ENCODE data around the gene FLNA.
A peak's percentile ranks its signal among the peaks of the same experiment; 100 is the strongest.
"Not testable (repeated sequence)": the region's sequence is repeated elsewhere in the genome, so short reads cannot be mapped to it uniquely, and the experiment has no call there.

Gene FLNA

DNA sequence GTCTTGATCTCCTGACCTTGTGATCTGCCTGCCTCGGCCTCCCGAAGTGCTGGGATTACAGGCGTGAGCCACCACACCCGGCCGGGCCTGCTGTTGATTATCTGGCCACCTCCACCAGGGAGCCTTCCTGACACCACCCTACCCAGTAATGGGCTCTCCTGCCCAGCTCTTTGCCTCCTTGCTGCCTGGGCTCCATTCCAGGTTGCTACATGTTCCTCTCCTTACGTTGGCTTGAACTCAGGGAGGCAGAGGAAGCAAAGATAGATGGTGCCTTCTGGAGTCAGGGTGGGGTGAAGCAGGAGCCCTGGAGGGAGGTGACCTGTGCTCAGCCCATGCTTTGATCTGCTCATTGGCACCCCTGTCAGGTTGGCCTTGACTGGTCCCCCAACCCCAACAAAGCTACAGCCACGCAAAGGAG is 26.3 kb downstream of the FLNA start:
- TF ChIP-seq, protein P1, sequence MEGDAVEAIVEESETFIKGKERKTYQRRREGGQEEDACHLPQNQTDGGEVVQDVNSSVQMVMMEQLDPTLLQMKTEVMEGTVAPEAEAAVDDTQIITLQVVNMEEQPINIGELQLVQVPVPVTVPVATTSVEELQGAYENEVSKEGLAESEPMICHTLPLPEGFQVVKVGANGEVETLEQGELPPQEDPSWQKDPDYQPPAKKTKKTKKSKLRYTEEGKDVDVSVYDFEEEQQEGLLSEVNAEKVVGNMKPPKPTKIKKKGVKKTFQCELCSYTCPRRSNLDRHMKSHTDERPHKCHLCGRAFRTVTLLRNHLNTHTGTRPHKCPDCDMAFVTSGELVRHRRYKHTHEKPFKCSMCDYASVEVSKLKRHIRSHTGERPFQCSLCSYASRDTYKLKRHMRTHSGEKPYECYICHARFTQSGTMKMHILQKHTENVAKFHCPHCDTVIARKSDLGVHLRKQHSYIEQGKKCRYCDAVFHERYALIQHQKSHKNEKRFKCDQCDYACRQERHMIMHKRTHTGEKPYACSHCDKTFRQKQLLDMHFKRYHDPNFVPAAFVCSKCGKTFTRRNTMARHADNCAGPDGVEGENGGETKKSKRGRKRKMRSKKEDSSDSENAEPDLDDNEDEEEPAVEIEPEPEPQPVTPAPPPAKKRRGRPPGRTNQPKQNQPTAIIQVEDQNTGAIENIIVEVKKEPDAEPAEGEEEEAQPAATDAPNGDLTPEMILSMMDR (IDR thresholded peaks at IDR 0.05; ENCODE audit: poor library complexity, severe bottlenecking) = no peak
- Histone ChIP-seq H3K36me3 (ENCODE audit: low read depth) (peaks cover 50% of the 10 kb centered on the region), H3K4me3 (ENCODE audit: severe bottlenecking) (no peak overlapping the region), H3K9me3 (ENCODE audit: severe bottlenecking) (no peaks in the 10 kb centered on the region), H3K27ac (ENCODE audit: poor library complexity, severe bottlenecking) (no peak overlapping the region), H3K27me3 (ENCODE audit: insufficient read depth, poor library complexity, severe bottlenecking) (no peaks in the 10 kb centered on the region), H3K4me1 (ENCODE audit: insufficient read depth, poor library complexity, severe bottlenecking) (no peaks in the 10 kb centered on the region)
- DNase-seq (ENCODE audit: low spot score) = peak; percentile 27
- ATAC-seq (ENCODE audit: low read depth) = peak; percentile 2; the same call in 2 of the 3 replicates

DNA sequence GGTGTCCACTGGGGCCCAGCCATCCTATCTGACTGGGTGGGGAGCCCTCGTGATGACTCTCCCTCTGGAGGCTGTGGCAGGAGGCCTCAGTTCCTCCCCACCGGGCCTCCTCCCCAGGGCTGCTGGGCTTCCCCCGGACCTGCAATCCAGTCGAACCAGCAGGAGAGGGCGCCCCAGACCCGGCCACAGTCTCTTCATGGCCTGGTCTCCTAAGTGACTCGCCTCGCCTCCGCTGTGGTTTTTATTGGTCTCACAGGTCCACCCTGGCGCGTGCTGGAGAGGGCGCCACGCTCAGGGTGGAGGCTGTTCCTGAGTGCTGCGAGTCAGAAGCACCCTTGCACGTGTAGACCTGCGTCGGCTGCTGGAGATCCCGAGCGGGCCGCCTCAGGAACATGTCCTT is 30.8 kb downstream of the FLNA start:
- not testable (repeated sequence) for H3K27ac ChIP-seq (ENCODE audit: poor library complexity, severe bottlenecking); H3K4me3 ChIP-seq (ENCODE audit: severe bottlenecking); H3K4me1 ChIP-seq (ENCODE audit: insufficient read depth, poor library complexity, severe bottlenecking); H3K9me3 ChIP-seq (ENCODE audit: severe bottlenecking); H3K27me3 ChIP-seq (ENCODE audit: insufficient read depth, poor library complexity, severe bottlenecking); DNase-seq (ENCODE audit: low spot score); H3K36me3 ChIP-seq (ENCODE audit: low read depth)
- 0 out of 3 replicates have a peak, but pooled peaks have one; percentile 0 for ATAC-seq (ENCODE audit: low read depth)

DNA sequence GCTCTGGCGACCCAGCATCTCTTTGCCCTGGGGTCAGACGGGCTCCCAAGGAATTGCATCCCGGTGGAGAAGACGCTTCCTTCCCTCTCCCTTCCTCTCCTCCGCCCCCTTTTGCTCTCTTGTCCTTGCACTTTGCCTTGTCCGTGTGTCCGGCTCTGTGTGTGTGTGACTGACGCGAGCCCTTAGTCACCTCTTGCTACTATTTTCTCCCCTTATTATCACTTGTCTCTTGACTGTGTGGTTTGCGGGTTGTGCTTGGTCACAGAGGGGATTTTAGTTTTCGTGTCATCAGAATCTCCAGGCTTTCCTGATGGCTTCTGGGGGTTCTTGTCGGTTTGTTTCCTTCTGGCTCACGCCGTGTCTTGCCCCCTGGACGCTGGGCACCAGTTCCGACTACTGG is 31.4 kb downstream of the FLNA start:
- DNase-seq (ENCODE audit: low spot score); H3K9me3 ChIP-seq (ENCODE audit: severe bottlenecking); H3K4me1 ChIP-seq (ENCODE audit: insufficient read depth, poor library complexity, severe bottlenecking); H3K4me3 ChIP-seq (ENCODE audit: severe bottlenecking); ATAC-seq (ENCODE audit: low read depth); H3K27ac ChIP-seq (ENCODE audit: poor library complexity, severe bottlenecking); H3K27me3 ChIP-seq (ENCODE audit: insufficient read depth, poor library complexity, severe bottlenecking); H3K36me3 ChIP-seq (ENCODE audit: low read depth): not testable (repeated sequence)

DNA sequence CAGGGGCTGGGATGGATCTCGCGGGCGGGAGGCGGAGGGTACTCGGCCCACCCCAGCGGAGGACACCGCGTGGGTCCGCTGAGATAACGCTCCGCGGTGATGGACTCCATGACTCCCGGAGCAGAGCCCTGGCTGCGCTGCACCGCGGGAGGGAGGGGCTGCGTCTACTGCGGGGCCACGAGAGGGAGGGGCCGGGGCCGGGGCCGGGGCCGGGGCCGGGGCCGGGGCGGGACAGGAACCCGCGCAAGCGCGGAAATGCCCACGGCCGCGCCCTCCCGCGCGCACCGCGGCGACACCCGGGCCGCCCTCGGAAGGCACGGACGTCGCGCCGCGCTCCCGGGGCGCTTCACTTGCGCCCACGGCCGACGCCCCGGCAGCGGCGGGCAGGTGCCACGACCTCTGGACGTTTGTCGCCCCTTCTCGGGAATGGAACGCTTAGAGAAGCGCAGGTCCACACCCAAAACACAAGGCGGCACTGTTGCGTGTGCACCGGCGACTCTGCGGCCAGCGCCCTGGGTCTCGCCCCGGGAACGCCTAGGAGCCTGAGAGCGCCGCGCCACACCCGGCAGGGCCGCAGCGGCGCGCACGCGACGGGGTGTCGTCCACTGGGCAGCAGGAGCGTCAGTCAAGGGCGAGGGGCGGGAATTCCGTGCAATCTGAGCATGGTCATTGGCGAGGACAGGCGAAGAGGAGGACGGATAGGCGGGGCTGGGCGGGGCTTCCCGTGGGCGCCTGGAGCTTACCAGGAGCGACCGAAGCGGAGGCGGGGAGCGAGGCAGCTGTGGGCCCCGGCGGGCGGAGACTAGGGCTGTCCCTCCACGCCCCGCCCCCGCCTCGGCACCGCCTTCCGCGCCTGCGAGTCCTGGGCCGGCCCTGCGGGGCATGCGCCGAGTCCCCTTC is 32.8 kb downstream of the FLNA start:
- H3K4me1 ChIP-seq (ENCODE audit: insufficient read depth, poor library complexity, severe bottlenecking); DNase-seq (ENCODE audit: low spot score); H3K27ac ChIP-seq (ENCODE audit: poor library complexity, severe bottlenecking); H3K36me3 ChIP-seq (ENCODE audit: low read depth); H3K9me3 ChIP-seq (ENCODE audit: severe bottlenecking); H3K27me3 ChIP-seq (ENCODE audit: insufficient read depth, poor library complexity, severe bottlenecking); H3K4me3 ChIP-seq (ENCODE audit: severe bottlenecking): not testable (repeated sequence)
- ATAC-seq (ENCODE audit: low read depth) = peak; percentile 71

DNA sequence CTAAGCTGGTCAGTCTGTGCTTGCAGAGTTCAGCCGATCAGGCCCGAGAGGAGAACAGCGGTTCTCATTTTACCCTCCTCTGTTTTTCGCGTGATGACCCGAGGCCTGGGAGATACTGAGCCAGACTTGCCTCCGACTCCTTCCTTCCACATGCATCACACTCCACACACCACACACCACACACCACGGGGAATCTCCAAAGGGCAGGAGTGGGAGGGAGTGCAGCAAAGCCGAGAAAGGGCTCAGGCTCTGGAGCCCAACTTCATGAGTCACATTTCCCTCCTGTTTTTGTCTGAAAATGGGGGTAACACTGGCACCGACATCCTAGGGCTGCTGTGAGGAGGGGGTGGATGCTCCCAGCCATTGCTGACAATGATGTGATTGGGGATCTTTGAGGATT is 39.9 kb downstream of the FLNA start:
- ATAC-seq (ENCODE audit: low read depth) (no peak), DNase-seq (ENCODE audit: low spot score) (no peak)
- H3K4me1 ChIP-seq (ENCODE audit: insufficient read depth, poor library complexity, severe bottlenecking) = no peaks in the 10 kb centered on the region
- H3K36me3 ChIP-seq (ENCODE audit: low read depth) = no peaks in the 10 kb centered on the region
- H3K4me3 ChIP-seq (ENCODE audit: severe bottlenecking) = no peak overlapping the region
- H3K27me3 ChIP-seq (ENCODE audit: insufficient read depth, poor library complexity, severe bottlenecking) = no peaks in the 10 kb centered on the region
- no peaks in the 10 kb centered on the region for H3K9me3 ChIP-seq (ENCODE audit: severe bottlenecking)
- no peak overlapping the region for H3K27ac ChIP-seq (ENCODE audit: poor library complexity, severe bottlenecking)
- TF ChIP-seq, protein P1 (IDR thresholded peaks at IDR 0.05; ENCODE audit: poor library complexity, severe bottlenecking) = no peak

GRCh38 chrX:154333837-154334271 is 40.6 kb downstream of the FLNA start:
- Histone ChIP-seq H3K27me3 (ENCODE audit: insufficient read depth, poor library complexity, severe bottlenecking) (no peaks in the 10 kb centered on the region), H3K4me3 (ENCODE audit: severe bottlenecking) (no peak overlapping the region), H3K9me3 (ENCODE audit: severe bottlenecking) (no peaks in the 10 kb centered on the region), H3K4me1 (ENCODE audit: insufficient read depth, poor library complexity, severe bottlenecking) (no peaks in the 10 kb centered on the region), H3K36me3 (ENCODE audit: low read depth) (no peaks in the 10 kb centered on the region), H3K27ac (ENCODE audit: poor library complexity, severe bottlenecking) (no peak overlapping the region)
- DNase-seq (ENCODE audit: low spot score) = no peak
- TF ChIP-seq, protein P1 (IDR thresholded peaks at IDR 0.05; ENCODE audit: poor library complexity, severe bottlenecking) = no peak
- ATAC-seq (ENCODE audit: low read depth) = no peak
